NCI-H1048 (cell line): ENCODE measurements around the gene MRTO4.
"Not testable (repeated sequence)": the region's sequence is repeated elsewhere in the genome, so short reads cannot be mapped to it uniquely, and the experiment has no call there.

Source experiments
- DNase-seq: peaks from one replicate; lab custom pipeline; 2025; lab: John Stamatoyannopoulos, UW

The MRTO4 gene

GRCh38 chr1:19270343-19270730, 18.7 kb downstream of the MRTO4 start:
- not testable (repeated sequence) for DNase-seq

GRCh38 chr1:19272064-19272463, 20.5 kb downstream of the MRTO4 start:
- DNase-seq, result no peak

GRCh38 chr1:19273106-19273843, 21.7 kb downstream of the MRTO4 start:
- DNase-seq, result no peak

- not testable (repeated sequence) for DNase-seq
Measured at GRCh38 chr1:19273844-19274531, 22.4 kb downstream of the MRTO4 start.

- no peak for DNase-seq
Measured at GRCh38 chr1:19274636-19275035, 23.0 kb downstream of the MRTO4 start.

GRCh38 chr1:19283891-19284290, 32.3 kb downstream of the MRTO4 start:
- no peak for DNase-seq

- DNase-seq, result no peak
Measured at GRCh38 chr1:19284881-19285280, 33.3 kb downstream of the MRTO4 start.

GRCh38 chr1:19285366-19285765, 33.8 kb downstream of the MRTO4 start:
- DNase-seq, result not testable (repeated sequence)

- not testable (repeated sequence) for DNase-seq
Measured at GRCh38 chr1:19285807-19286206, 34.2 kb downstream of the MRTO4 start.

GRCh38 chr1:19287436-19288185, 36.0 kb downstream of the MRTO4 start:
- no peak for DNase-seq

GRCh38 chr1:19288324-19289241, 37.0 kb downstream of the MRTO4 start, which contains the start of gene AKR7A3:
AKR7A3 (minus strand) TSS chr1:19288770; CDS start chr1:19288709, 61 bp downstream.
- peak; percentile 35 for DNase-seq

- no peak for DNase-seq
Measured at GRCh38 chr1:19289244-19289643, 37.6 kb downstream of the MRTO4 start.

GRCh38 chr1:19294638-19295037, 43.0 kb downstream of the MRTO4 start:
- no peak for DNase-seq

GRCh38 chr1:19300211-19300610, 48.6 kb downstream of the MRTO4 start:
- DNase-seq, result no peak

GRCh38 chr1:19304081-19304480, 52.5 kb downstream of the MRTO4 start:
- not testable (repeated sequence) for DNase-seq

GRCh38 chr1:19305880-19306279, 54.3 kb downstream of the MRTO4 start:
- DNase-seq, result no peak

GRCh38 chr1:19306941-19307340, 55.3 kb downstream of the MRTO4 start:
- no peak for DNase-seq

GRCh38 chr1:19307794-19308508, 56.3 kb downstream of the MRTO4 start:
- DNase-seq, result no peak

- DNase-seq, result no peak
Measured at GRCh38 chr1:19308509-19308907, 56.9 kb downstream of the MRTO4 start.

- no peak for DNase-seq
Measured at GRCh38 chr1:19309123-19309813, 57.7 kb downstream of the MRTO4 start.
